HepG2 (cell line): ENCODE data around the gene CADM1. TPM values are rescaled to one million over a fixed set of nuclear protein-coding genes. Genes with fewer than 3 reads are reported as not detected.

ENCODE experiments used
- AGO2 ChIP-seq: fragments of 200-400 bp; formaldehyde crosslinking; optimal IDR thresholded peaks from 2 replicates; pipeline ENCODE3; 2017; ENCODE audit warnings: mild to moderate bottlenecking, low read depth, low read length, moderate library complexity
- ATF2 ChIP-seq: sonication (generic); formaldehyde crosslinking; IDR thresholded peaks from 2 replicates; pipeline ENCODE4 v1.4.0; 2020; ENCODE audit warnings: missing genetic modification reagents
- DMTF1 ChIP-seq: sonication (generic); formaldehyde crosslinking; IDR thresholded peaks from 2 replicates; pipeline ENCODE4 v1.4.0; 2020; ENCODE audit warnings: mild to moderate bottlenecking, missing genetic modification reagents
- DZIP1 ChIP-seq: sonication (generic); formaldehyde crosslinking; IDR thresholded peaks from 2 replicates; pipeline ENCODE4 v1.5.0; 2020; ENCODE audit warnings: mild to moderate bottlenecking, missing genetic modification reagents
- EP300 ChIP-seq, 3 experiments: sonication (generic) in 1 of 3; formaldehyde crosslinking in 1 of 3; IDR thresholded peaks; 2 replicates each; pipeline versions ENCODE4 v1.5.1 to v1.6.1; 2011 to 2020; ENCODE audit warnings: low read depth in 2 of 3, low read length in 2 of 3, borderline replicate concordance in 1 of 3, improper control_type of control experiment in 1 of 3, mild to moderate bottlenecking in 1 of 3, missing genetic modification reagents in 1 of 3, moderate library complexity in 1 of 3
- FOXK1 ChIP-seq: sonication (generic); formaldehyde crosslinking; IDR thresholded peaks from 2 replicates; pipeline ENCODE4 v1.4.0; 2020; ENCODE audit warnings: low read depth, missing genetic modification reagents, borderline replicate concordance
- HMG20B ChIP-seq: conservative IDR thresholded peaks from 2 replicates; pipeline ENCODE4 v1.6.1; 2016; ENCODE audit warnings: missing genetic modification reagents, missing compliant biosample characterization
- JDP2 ChIP-seq: sonication (generic); formaldehyde crosslinking; IDR thresholded peaks from 2 replicates; pipeline ENCODE4 v1.8.1; 2022; ENCODE audit warnings: missing genetic modification reagents, borderline replicate concordance
- SP140L ChIP-seq: sonication (generic); formaldehyde crosslinking; IDR thresholded peaks from 2 replicates; pipeline ENCODE4 v1.4.0; 2020; ENCODE audit warnings: missing genetic modification reagents, borderline replicate concordance
- SRF ChIP-seq: IDR thresholded peaks from 2 replicates; pipeline ENCODE4 v1.6.1; 2011; ENCODE audit warnings: mild to moderate bottlenecking, low read depth, low read length, moderate library complexity
- ZNF143 ChIP-seq: sonication (generic); formaldehyde crosslinking; IDR thresholded peaks from 2 replicates; pipeline ENCODE4 v1.4.0; 2020; ENCODE audit warnings: missing genetic modification reagents
- ZNF225 ChIP-seq: sonication (generic); formaldehyde crosslinking; IDR thresholded peaks from 2 replicates; pipeline ENCODE4 v1.4.0; 2020; ENCODE audit warnings: mild to moderate bottlenecking, missing genetic modification reagents
- ZNF572 ChIP-seq: sonication (generic); formaldehyde crosslinking; IDR thresholded peaks from 2 replicates; pipeline ENCODE4 v1.5.1; 2020; ENCODE audit warnings: mild to moderate bottlenecking, missing genetic modification reagents
- ZNF788 ChIP-seq: sonication (generic); formaldehyde crosslinking; IDR thresholded peaks from 2 replicates; pipeline ENCODE4 v1.5.0; 2020; ENCODE audit warnings: mild to moderate bottlenecking, missing genetic modification reagents, borderline replicate concordance
- polyA plus RNA-seq, 8 experiments: library from polyadenylated mRNA; depleted of rRNA in 3 of 8; stranded (reverse) in 7 of 8; unstranded in 1 of 8; fragments of >200 nt; fragmentation: Illumina TruSeq in 4 of 8; extraction: Trizol in 4 of 8; gene quantifications; 2 replicates each; pipeline versions ENCODE4 v1.2.1 to v1.2.3, GENCODE V29; 2011 to 2016; ENCODE audit warnings: low read depth in 4 of 8, missing spikeins in 1 of 8, mixed read lengths in 1 of 8; ENCODE audit not compliant: insufficient read depth in 1 of 8
- total RNA-seq, 5 experiments: library from RNA; depleted of rRNA; stranded (reverse); fragments of >200 nt; fragmentation: Illumina TruSeq; extraction: Trizol; gene quantifications; 2 replicates each; pipeline ENCODE4 v1.2.3, GENCODE V29; 2016; ENCODE audit warnings: low read depth in 1 of 5
- TF ChIP-seq, protein P1 (sequence below): sonication (generic); formaldehyde crosslinking; conservative IDR thresholded peaks from 2 replicates; pipeline ENCODE4 v1.8.0; 2022; ENCODE audit warnings: low read depth, missing genetic modification reagents
- TF ChIP-seq, protein P2 (sequence below): sonication (generic); formaldehyde crosslinking; IDR thresholded peaks from 2 replicates; pipeline ENCODE4 v1.4.0; 2020; ENCODE audit warnings: missing genetic modification reagents, borderline replicate concordance
- TF ChIP-seq, protein P3 (sequence below): sonication (generic); formaldehyde crosslinking; IDR thresholded peaks from 2 replicates; pipeline ENCODE4 v1.4.0; 2020; ENCODE audit warnings: mild to moderate bottlenecking, missing genetic modification reagents

Gene CADM1
- total and polyA plus RNA-seq, 2 of the 13 experiments (the other 11 are each of a cell fraction or from before 2014, with no cell fraction given), result 71.3 to 122 TPM

- no peak for TF ChIP-seq DZIP1 (CRISPR knock-in tag)
- no peak for TF ChIP-seq JDP2
- no peak for TF ChIP-seq SRF
- no peak for TF ChIP-seq ZNF788 (CRISPR knock-in tag)
- TF ChIP-seq, protein P1, sequence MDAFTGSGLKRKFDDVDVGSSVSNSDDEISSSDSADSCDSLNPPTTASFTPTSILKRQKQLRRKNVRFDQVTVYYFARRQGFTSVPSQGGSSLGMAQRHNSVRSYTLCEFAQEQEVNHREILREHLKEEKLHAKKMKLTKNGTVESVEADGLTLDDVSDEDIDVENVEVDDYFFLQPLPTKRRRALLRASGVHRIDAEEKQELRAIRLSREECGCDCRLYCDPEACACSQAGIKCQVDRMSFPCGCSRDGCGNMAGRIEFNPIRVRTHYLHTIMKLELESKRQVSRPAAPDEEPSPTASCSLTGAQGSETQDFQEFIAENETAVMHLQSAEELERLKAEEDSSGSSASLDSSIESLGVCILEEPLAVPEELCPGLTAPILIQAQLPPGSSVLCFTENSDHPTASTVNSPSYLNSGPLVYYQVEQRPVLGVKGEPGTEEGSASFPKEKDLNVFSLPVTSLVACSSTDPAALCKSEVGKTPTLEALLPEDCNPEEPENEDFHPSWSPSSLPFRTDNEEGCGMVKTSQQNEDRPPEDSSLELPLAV (CRISPR knock-in tag), result no peak
- TF ChIP-seq HMG20B, result peak; percentile 73; the same call in 1 of the 2 replicates
- TF ChIP-seq EP300 (IDR thresholded peaks at IDR 0.05; ENCODE audit: low read depth in 2 of 2, low read length in 2 of 2), result peak in 1 of 2 experiments; percentile 69; a peak in 2 of 4 replicates
- TF ChIP-seq EP300 (CRISPR knock-in tag; IDR thresholded peaks at IDR 0.05; ENCODE audit: borderline replicate concordance), result no peak
- no peak for TF ChIP-seq SP140L
- no peak for TF ChIP-seq DMTF1 (CRISPR knock-in tag)
- peak; percentile 71 for TF ChIP-seq ATF2
- TF ChIP-seq, protein P2, sequence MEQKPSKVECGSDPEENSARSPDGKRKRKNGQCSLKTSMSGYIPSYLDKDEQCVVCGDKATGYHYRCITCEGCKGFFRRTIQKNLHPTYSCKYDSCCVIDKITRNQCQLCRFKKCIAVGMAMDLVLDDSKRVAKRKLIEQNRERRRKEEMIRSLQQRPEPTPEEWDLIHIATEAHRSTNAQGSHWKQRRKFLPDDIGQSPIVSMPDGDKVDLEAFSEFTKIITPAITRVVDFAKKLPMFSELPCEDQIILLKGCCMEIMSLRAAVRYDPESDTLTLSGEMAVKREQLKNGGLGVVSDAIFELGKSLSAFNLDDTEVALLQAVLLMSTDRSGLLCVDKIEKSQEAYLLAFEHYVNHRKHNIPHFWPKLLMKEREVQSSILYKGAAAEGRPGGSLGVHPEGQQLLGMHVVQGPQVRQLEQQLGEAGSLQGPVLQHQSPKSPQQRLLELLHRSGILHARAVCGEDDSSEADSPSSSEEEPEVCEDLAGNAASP (CRISPR knock-in tag), result peak; percentile 35; the same call in 1 of the 2 replicates
- no peak for TF ChIP-seq ZNF225 (CRISPR knock-in tag)
- TF ChIP-seq ZNF143 (CRISPR knock-in tag), result no peak
- TF ChIP-seq ZNF572 (CRISPR knock-in tag), result no peak
- TF ChIP-seq AGO2, result no peak
- TF ChIP-seq, protein P3, sequence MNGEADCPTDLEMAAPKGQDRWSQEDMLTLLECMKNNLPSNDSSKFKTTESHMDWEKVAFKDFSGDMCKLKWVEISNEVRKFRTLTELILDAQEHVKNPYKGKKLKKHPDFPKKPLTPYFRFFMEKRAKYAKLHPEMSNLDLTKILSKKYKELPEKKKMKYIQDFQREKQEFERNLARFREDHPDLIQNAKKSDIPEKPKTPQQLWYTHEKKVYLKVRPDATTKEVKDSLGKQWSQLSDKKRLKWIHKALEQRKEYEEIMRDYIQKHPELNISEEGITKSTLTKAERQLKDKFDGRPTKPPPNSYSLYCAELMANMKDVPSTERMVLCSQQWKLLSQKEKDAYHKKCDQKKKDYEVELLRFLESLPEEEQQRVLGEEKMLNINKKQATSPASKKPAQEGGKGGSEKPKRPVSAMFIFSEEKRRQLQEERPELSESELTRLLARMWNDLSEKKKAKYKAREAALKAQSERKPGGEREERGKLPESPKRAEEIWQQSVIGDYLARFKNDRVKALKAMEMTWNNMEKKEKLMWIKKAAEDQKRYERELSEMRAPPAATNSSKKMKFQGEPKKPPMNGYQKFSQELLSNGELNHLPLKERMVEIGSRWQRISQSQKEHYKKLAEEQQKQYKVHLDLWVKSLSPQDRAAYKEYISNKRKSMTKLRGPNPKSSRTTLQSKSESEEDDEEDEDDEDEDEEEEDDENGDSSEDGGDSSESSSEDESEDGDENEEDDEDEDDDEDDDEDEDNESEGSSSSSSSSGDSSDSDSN (CRISPR knock-in tag), result no peak
- no peak for TF ChIP-seq FOXK1 (CRISPR knock-in tag)
Measured at GRCh38 chr11:115207166-115207591, 297.0 kb downstream of the CADM1 start (continued).
